Measurements from ENCODE around the gene FZD1.

The FZD1 gene

GRCh38 chr7:91289633-91290254, 25.5 kb downstream of the FZD1 start:
- no peak for TF ChIP-seq CTCF (IDR thresholded peaks at IDR 0.05; ENCODE audit: insufficient read depth, missing control alignments)
- no peak for FAIRE-seq
- DNase-seq (ENCODE audit: insufficient read length, low spot score): no peak

- no peak for DNase-seq (ENCODE audit: insufficient read length, low spot score)
- TF ChIP-seq CTCF (IDR thresholded peaks at IDR 0.05; ENCODE audit: insufficient read depth, missing control alignments): no peak
- no peak for FAIRE-seq
Measured at GRCh38 chr7:91291302-91291701, 27.1 kb downstream of the FZD1 start.

GRCh38 chr7:91291902-91292301, 27.7 kb downstream of the FZD1 start:
- TF ChIP-seq CTCF (IDR thresholded peaks at IDR 0.05; ENCODE audit: insufficient read depth, missing control alignments): no peak
- FAIRE-seq (no peak), DNase-seq (ENCODE audit: insufficient read length, low spot score) (no peak)

GRCh38 chr7:91292506-91292905, 28.3 kb downstream of the FZD1 start:
- DNase-seq (ENCODE audit: insufficient read length, low spot score) (no peak), FAIRE-seq (no peak)
- TF ChIP-seq CTCF (IDR thresholded peaks at IDR 0.05; ENCODE audit: insufficient read depth, missing control alignments): no peak

- DNase-seq (ENCODE audit: insufficient read length, low spot score) (no peak), FAIRE-seq (no peak)
- TF ChIP-seq CTCF (IDR thresholded peaks at IDR 0.05; ENCODE audit: insufficient read depth, missing control alignments): no peak
Measured at GRCh38 chr7:91293136-91293535, 28.9 kb downstream of the FZD1 start.

- DNase-seq (ENCODE audit: insufficient read length, low spot score) (no peak), FAIRE-seq (no peak)
- TF ChIP-seq CTCF (IDR thresholded peaks at IDR 0.05; ENCODE audit: insufficient read depth, missing control alignments): no peak
Measured at GRCh38 chr7:91293840-91294239, 29.6 kb downstream of the FZD1 start.

- TF ChIP-seq CTCF (IDR thresholded peaks at IDR 0.05; ENCODE audit: insufficient read depth, missing control alignments): no peak
- FAIRE-seq: no peak
- DNase-seq (ENCODE audit: insufficient read length, low spot score): no peak
Measured at GRCh38 chr7:91294639-91295220, 30.5 kb downstream of the FZD1 start.
